ENCODE results near the gene HAP1.
"Not testable (repeated sequence)": the region's sequence is repeated elsewhere in the genome, so short reads cannot be mapped to it uniquely, and the experiment has no call there.

The HAP1 gene

DNA sequence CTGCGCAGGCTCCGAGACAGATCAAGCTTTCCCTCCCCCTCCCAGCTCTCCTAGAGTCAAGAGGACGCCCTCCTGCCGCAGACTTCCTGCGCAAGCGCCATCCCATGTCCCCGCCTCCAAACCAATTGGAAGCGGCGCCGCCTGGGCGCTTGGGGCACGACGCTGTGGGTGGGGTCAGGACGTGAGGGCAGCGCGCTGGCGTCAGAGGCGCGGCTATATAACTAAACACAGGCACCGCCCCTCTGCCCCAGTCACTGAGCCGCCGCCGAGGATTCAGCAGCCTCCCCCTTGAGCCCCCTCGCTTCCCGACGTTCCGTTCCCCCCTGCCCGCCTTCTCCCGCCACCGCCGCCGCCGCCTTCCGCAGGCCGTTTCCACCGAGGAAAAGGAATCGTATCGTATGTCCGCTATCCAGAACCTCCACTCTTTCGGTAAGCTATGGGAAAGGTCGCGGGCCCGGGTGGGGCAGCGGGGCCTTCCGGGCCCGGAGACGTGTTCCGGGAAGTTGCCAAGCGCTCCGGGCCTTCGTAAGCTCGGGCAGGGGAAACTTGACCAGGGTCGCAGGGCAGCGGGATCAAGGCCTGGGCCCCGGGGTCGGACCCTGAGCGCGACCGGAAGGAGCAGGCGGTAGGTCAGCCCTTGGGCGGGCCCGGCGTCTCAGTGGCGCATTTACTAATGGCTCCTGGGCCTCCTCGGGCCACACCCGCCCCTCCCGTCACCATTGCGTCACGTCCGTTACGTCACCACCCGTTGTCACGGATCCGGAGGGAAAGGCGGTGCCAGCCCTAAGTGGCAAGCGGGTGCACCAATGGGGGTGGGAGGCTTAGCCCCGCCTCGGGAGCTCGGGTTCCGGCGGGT, 45.6 kb downstream of the HAP1 start, which contains the start of gene EIF1:
Gene EIF1 (plus strand): TSS at position 245 of the 856 bp plus-strand sequence. CDS start 154 bp downstream, at position 399.
- peak; percentile 99 for DNase-seq

DNA sequence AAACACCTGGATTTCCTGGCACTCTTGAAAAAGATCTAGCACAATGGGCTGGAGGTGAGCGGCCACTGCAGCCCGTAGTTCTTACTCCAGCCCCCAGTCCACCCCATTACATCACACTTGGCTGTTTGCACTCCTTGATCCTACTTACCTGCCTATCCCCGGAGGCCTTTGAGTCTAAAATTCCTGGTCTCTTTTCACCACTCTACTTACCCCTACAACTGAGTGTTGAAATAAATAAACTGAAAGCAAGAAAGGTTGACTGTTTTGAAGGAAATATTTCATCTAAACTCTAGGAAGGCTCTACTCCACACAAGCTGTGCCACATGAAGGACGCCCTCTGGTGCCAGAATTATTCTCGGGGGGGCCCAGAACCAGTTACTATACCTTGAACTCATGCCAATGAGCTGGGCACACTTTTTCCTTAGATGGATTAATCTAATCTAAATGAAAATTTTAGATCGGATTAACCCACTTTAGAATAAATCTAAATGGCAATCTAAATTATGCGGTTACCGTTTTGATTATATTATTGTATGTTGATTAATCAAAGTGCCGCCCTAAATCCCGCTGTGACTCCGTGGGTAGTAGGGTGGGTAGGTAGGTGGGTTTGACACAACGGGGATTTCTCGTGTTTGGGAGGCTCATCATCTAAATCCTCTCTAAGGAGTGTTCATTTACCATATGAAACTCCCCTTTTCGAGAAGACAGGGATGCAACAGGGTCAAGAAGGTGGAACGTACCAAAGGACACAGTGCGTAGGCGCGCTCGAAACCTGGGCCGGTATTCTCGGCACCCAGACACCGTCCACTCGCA, 46.4 kb downstream of the HAP1 start:
- DNase-seq, result peak; percentile 89

DNA sequence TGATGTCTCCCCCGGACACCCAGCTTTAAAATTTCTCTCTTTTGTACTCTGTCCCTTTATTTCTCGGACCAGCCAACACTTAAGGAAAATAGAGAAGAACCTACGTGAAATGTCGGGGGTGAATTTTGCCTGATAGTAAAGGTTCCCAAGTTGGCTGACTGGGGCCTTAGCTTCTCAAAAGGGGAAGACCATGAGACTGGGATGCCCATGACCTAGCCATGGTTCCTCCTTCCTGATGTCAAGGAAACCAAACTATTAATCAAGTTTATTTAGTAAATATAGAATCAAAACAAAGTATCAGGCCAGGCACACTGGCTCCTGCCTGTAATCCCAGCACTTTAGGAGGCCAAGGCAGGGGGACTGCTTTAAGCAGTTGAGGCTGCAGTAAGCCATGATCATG, 48.2 kb downstream of the HAP1 start:
- DNase-seq, result no peak

DNA sequence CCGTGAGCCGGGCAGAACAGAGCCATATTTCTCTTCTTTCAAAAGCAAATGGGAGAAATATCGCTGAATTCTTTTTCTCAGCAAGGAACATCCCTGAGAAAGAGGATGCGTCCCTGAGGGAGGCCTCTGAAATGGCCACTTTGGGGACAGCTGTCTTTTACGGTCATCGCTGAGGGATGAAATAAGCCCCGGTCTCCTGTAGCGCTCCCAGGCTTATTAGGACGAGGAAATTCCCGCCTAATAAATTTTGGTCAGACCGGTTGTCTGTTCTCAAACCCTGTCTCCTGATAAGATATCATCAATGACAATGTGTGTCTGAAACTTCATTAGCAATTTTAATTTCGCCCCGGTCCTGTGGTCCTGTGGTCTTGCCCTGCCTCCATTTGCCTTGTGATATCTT, 48.7 kb downstream of the HAP1 start:
- DNase-seq, result not testable (repeated sequence)

DNA sequence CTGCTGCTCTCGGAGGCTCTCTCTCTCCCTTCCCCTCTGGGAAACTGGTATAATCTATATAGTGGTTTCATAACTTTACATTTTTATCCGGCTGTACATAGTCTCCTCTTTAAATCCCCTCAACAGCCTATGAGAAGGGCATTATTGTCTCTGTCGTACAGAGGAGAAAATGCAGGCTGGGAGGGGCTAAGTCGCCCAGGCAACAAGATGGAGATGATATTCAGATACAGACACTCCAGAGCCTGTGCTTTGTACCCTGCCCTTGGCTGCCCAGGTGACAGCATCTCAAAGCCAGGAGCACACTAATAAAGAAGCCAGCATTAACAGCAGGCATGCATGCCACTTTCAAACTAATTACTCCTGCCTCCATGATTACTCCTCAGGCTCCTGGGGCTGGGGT, 50.4 kb downstream of the HAP1 start:
- no peak for DNase-seq

DNA sequence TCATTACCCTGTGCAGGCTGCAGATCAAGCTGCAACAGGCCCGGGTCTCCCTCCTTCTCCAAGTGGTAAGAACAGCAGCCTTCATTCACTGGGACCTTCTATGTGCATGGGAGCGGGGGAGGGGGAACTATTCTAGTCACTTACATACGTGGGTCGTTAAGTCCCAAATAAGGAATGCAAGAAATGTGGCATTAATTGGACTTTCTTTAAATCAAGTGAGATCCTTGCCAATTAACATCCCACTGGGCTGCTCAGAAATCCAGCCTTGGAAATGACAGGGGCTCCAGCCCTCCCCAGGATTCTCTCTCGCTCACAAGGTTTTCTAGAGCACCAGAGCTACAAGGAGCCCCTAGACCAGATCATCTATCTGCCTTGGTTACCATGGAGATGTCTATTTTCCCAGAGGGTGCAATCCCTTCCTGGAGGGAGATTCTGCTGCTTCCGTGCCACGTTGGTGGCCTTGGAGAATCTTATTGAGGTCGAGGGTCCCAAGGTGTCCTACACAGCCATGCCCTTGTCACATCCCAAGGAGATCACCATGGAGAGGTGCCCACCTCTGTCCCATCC, 50.9 kb downstream of the HAP1 start:
- DNase-seq, result no peak

DNA sequence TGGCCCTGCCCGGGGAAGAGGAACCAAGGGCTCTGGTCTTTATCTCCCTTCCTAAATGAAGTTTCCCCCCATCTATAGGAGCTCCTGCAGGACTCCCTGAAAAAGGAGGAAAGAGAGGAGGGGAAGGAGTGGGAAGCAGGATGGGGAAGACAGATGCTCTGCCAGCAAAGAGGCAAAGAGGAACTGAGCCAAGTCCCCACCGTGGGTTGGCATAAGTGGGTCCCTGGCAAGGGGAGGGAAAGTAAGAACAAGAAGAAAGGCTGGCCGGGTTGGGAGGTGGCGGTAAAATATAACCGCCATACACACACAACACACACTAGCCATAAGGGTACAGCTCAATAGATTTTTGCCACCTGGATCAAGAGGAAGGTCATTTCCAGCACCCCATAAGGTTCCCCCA, 51.8 kb downstream of the HAP1 start:
- no peak for DNase-seq

DNA sequence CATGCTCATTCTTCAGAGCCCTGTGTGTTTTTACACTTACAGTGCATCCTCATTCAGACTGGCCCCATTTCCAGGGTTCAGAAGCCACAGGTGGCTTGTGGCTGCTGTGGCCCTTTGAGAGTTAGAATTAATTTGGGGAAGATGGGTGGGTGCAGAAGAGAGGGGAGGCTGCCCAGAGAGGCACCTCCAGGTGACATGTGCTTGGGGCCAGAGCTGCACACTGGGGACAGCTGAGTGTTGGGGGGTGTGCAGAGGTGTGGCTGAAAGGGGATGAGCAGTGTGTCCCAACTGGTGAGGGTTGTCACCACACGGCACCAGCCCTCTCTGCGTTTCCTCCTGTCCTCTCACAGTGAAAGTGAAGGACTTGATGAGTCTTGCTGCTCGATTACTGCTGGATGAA, 52.7 kb downstream of the HAP1 start:
- DNase-seq, result no peak

DNA sequence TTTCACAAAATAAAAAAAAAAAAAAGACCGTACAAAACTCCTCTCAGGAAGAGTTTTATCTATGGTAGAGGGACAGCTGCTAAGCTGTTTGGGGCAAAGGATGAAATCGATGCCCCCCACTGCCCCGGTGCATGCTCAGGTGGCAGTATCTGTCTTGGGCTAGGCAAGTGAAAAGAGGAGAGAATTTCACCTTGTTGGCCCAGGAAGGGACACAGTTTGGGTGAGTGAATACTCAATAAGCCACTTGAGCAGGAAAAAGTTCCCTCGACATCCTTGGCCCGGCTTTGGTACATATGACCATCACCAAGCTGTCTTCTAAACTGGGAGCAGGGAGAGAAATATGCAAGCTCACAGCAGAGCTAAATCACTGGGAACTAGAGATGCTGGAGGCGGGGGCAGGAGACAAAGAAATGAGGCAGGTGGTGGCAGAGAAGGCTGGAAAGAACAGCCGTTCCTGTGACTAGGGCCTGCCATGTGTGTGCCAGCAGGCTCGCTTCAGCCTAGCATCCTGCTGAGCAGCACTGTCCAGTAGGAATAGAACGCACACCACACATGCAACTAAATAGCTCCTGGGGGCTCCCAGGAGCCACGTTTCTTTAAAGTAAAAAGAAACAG, 53.9 kb downstream of the HAP1 start:
- DNase-seq, result no peak

DNA sequence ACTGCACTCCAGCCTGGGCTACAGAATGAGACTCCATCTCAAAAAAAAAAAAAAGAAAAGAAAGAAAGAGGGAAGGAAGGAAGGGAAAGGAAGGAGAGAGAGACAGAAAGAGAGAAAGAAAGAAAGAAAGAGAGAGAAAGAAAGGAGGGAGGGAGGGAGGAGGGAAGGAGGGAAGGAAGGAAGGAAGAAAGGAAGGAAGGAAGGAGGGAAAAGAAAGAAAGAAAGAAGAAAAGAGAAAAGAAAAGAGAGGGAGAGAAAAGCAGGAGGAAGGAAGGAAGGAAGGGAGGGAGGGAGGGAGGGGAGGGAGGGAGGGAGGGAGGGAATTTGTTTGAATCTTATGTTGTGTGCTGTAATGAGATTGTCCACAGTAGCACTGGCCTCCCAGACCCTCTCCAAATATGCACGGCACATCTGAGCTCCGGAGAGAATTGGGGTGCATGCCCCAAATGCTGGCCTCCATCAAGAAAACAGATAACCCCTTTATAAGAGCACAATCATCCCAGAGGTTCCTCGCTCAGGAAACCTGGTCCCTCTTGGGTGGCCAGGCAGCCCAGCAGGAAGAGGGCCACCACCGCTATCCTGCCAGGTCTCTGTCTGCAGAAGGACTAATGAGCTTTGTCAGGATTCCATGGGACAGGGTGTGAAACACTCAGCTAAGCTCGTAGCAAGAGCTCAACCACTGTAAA, 54.6 kb downstream of the HAP1 start:
- DNase-seq, result no peak

DNA sequence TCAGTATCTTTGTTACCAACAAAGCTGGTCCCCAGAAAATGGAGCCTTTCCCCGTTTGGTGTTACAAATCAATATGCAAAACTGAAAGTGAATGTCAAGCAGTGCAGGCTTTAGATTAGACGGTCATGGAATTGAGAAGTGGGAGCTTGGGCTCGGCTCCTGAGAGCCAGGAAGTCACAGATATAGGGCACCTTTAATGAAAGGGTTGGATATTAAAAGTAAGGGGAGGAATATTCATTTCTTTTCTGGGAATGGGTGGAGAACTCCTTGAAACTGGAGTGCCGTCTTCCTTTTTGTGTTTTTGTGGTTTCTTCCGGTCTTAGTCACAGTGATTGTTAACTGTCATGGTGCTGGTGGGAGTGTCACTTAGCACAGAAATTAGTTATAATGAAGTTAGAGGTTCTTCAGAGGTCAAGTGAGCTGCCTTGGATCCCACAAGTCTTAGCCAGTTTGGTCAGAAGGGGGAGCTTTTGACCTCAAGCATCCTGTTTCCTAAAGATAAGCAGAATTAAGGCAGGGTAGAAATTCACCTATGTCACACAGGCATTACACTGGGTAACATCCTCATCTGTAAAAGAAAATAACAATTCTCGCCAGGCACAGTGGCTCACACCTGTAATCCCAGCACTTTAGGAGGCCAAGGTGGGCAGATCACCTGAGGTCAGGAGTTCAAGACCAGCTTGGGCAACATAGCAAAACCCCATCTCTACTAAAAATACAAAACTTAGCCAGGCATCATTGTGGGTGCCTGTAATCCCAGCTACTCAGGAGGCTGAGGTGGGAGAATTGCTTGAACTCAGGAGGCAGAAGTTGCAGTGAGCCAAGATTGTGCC, 55.3 kb downstream of the HAP1 start:
- DNase-seq, result peak; percentile 83

DNA sequence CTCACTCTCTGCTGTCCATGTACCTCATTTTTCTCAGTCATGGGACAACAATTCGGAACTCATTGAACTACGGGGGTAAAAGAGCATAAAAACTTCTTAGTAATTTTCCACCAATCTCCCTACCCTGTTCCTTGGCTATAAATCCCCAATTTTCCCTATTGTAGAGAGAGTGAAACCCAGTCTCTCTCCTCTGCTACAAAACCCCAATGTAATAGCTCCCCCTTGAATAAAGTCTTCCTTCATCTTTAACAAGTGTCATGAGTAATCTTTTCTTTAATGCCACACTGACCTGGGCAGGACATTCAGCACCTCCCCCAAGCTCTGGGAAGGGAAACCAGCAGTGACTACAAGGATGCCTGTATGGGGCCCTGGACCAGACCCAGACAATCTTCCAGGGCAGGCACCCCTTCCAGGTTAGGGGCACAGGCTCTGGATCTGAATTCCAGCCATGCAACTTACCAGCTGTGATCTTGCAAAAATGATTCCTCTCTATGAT, 56.0 kb downstream of the HAP1 start:
- DNase-seq, result peak; percentile 84

DNA sequence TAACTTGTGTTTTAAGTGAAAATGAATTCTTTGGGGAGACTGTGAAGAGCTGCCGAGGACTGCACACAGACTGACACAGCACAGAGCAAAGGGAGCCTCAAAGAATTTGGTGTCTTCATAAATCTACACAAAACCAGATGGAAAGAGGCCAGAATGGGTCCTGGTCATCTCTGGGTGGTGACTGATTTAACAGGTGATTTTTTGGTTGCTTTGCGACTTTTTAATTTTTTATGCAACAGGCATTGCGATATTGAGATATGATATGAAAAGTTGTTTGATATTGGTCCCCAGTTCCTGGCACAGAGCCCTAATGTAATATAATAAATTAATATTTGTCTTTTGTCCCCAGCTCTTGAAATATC, 58.4 kb downstream of the HAP1 start:
- DNase-seq, result no peak

DNA sequence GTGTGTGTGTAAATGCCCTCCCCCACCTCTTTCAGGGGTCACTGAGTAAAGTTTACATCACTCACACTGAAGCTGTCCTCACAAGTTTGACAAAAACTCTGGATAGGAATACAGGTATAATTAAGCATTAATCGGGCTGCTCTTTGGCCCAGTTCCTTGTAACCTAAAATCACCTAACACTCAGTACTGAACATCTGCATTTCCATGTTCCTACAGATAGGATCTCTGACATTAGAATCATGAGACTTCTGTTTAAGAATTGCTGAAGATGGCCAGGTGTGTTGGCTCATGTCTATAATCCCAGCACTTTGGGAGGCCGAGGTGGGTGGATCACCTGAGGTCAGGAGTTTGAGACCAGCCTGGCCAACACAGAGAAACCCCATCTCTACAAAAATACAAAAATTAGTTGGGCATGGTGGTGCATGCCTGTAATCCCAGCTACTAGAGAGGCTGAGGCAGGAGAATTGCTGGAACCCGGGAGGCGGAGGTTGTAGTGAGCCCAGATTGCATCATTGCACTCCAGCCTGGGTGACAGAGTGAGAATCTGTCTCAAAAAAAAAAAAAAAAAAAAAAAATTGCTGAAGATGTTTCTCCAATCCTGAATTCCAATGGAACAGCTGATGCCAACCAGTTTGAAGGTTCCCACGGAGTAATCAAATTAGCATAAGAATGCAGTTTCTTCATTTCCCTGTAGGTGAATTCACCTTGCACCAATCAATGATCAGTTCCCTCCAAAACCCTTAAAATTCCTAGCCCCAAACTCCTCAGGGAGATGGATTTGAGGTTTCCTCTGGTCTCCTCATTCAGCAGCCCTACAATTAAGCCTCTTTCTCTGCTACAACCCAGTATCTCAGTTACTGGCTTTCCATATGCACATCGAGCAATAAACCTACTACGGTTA, 59.0 kb downstream of the HAP1 start:
- peak; percentile 41 for DNase-seq
